Brain microvascular endothelial cell (primary cell): ENCODE results near the gene KRTAP5-9.
"Not testable (repeated sequence)": the region's sequence is repeated elsewhere in the genome, so short reads cannot be mapped to it uniquely, and the experiment has no call there.

Source experiments
- DNase-seq: peaks from one replicate; pipeline ENCODE4 v3.0.0-alpha.2; 2020
- H3K27ac ChIP-seq: fragments of 250-450 bp; sonication (Bioruptor Pico); 2 replicates; pipeline ENCODE4 v1.5.1; 2020; ENCODE audit warnings: mild to moderate bottlenecking, moderate library complexity
- H3K27me3 ChIP-seq: fragments of 250-450 bp; sonication (Bioruptor Pico); replicated peaks from 2 replicates; pipeline ENCODE4 v1.5.1; 2020; ENCODE audit warnings: mild to moderate bottlenecking
- H3K36me3 ChIP-seq: fragments of 250-450 bp; sonication (Bioruptor Pico); replicated peaks from 2 replicates; pipeline ENCODE4 v1.5.1; 2020; ENCODE audit warnings: mild to moderate bottlenecking
- H3K4me3 ChIP-seq: 2 replicates; pipeline ENCODE4 v1.5.1; 2011; ENCODE audit warnings: low read depth, mild to moderate bottlenecking, control low read depth, low read length, moderate library complexity
- in situ Hi-C: cut with HindIII; loops from 2 replicates; pipeline ENCODE4 v1.10.0; 2017; ENCODE audit warnings: low sequenced_read_pairs, low pct_ligation_motif_present
- TF ChIP-seq, protein P1 (sequence below): IDR thresholded peaks from 2 replicates; pipeline ENCODE4 v1.5.1; 2011; ENCODE audit warnings: low read depth, mild to moderate bottlenecking, moderate library complexity, low read length, control low read depth, inconsistent platforms; ENCODE audit errors: missing control alignments

KRTAP5-9 gene

DNA sequence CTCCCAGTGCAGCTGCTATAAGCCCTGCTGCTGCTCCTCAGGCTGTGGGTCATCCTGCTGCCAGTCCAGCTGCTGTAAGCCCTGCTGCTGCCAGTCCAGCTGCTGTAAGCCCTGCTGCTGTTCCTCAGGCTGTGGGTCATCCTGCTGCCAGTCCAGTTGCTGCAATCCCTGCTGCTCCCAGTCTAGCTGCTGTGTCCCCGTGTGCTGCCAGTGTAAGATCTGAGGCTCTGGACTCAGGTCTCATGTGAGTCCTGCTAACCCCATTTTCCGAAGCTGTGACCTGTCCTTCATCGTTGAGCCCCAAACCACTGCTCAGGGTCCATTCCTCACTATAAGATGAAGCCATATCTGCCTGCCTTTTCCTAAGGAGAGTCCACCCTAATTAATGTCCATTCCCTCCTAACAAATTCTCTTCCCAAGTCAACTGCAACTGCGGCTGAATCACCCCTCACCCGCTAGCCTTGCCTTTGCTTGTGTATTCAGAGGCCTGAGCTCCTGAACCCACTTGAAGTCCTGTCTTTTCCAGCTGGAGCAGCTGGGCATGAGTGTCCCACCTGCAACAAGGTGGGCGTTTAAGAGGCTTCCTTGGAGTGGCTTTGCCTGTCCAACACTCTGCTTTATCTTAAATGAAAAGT lies 20.5 kb upstream of the KRTAP5-9 start:
- no peak overlapping the region for H3K4me3 ChIP-seq
- in situ Hi-C loops: no loop called here

DNA sequence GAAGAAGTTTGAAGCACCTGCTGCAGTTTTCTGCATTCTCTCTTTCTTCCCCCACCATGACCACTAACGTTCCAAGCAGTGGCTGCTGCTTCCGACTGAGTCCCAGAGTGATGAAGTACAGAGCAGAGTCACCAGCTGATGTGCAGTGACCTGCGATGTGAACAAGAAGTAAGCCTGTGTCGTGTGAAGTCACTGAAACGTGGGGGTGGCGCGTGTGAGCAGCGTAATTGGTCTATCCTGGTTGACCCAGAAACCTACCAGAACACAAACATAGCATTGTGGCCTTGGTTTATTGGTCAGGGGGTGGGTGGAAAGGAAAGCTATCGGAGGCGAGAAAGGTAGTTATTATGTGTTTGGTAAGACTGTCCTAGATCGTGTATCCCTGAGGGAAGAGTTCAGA lies 17.6 kb upstream of the KRTAP5-9 start:
- TF ChIP-seq, protein P1, sequence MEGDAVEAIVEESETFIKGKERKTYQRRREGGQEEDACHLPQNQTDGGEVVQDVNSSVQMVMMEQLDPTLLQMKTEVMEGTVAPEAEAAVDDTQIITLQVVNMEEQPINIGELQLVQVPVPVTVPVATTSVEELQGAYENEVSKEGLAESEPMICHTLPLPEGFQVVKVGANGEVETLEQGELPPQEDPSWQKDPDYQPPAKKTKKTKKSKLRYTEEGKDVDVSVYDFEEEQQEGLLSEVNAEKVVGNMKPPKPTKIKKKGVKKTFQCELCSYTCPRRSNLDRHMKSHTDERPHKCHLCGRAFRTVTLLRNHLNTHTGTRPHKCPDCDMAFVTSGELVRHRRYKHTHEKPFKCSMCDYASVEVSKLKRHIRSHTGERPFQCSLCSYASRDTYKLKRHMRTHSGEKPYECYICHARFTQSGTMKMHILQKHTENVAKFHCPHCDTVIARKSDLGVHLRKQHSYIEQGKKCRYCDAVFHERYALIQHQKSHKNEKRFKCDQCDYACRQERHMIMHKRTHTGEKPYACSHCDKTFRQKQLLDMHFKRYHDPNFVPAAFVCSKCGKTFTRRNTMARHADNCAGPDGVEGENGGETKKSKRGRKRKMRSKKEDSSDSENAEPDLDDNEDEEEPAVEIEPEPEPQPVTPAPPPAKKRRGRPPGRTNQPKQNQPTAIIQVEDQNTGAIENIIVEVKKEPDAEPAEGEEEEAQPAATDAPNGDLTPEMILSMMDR: no peak
- Histone ChIP-seq H3K27me3 (no peaks in the 10 kb centered on the region), H3K27ac (no peak overlapping the region), H3K36me3 (no peaks in the 10 kb centered on the region), H3K4me3 (no peak overlapping the region)
- in situ Hi-C loops: no loop called here
- DNase-seq: no peak

More for the DNA sequence above, 20.5 kb upstream of the KRTAP5-9 start:
- no peaks in the 10 kb centered on the region for H3K27me3 ChIP-seq
- no peaks in the 10 kb centered on the region for H3K36me3 ChIP-seq
- no peak for DNase-seq
- no peak overlapping the region for H3K27ac ChIP-seq
- TF ChIP-seq, protein P1: no peak

DNA sequence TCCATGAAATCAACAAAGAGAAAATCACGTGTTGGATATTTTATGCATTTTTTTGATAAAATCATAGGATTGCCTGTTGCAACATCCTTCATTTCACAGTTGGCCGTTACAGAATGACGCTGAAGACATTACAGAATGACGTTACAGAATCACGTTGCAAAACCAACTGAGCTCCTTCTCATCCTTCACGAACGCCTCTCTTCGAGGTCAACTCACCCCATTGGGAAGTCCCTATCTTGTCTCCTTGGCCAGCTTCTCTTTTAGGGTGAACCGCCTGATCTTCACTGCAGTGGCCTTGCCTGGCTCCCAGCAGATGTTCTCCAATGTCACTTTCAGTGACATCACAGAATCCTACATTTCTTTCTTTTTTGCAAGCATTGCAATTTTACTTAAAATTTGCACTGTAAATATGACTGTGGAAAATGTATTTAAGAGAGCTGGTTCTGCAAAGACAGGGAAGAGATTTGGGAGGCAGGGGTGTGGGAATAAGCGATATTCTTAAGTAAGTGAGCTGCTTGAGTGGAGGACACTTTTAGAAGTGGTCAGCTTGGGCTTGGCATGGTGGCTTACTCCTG lies 16.1 kb upstream of the KRTAP5-9 start:
- no peak overlapping the region for H3K27ac ChIP-seq
- H3K4me3 ChIP-seq: no peak overlapping the region
- in situ Hi-C loops: no loop called here
- no peak for DNase-seq
- TF ChIP-seq, protein P1: no peak
- H3K27me3 ChIP-seq: no peaks in the 10 kb centered on the region
- no peaks in the 10 kb centered on the region for H3K36me3 ChIP-seq

DNA sequence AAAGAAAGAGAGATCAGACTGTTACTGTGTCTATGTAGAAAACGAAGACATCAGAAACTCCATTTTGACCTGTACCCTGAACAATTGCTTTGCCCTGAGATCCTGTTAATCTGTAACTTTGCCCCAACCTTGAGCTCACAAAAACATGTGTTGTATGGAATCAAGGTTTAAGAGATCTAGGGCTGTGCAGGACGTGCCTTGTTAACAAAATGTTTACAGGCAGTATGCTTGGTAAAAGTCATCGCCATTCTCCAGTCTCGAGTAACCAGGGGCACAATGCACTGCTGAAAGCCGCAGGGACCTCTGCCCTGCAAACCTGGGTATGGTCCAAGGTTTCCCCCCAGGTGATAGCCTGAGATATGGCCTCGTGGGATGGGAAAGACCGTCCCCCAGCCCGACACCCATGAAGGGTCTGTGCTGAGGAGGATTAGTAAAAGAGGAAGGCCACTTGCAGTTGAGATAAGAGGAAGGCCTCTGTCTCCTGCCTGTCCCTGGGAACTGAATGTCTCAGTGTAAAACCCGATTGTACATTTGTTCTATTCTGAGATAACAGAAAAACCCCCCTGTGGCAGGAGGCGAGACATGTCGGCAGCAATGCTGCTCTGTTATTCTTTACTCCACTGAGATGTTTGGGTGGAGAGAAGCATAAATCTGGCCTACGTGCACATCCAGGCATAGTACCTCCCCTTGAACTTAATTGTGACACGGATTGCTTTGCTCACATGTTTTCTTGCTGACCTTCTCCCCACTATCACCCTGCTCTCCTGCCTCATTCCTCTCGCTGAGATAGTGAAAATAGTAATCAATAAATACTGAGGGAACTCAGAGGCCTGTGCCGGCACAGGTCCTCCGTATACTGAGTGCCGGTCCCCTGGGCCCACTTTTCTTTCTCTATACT lies 13.3 kb upstream of the KRTAP5-9 start:
- in situ Hi-C loops, H3K27ac ChIP-seq, H3K27me3 ChIP-seq, DNase-seq, H3K4me3 ChIP-seq, H3K36me3 ChIP-seq: not testable (repeated sequence)

DNA sequence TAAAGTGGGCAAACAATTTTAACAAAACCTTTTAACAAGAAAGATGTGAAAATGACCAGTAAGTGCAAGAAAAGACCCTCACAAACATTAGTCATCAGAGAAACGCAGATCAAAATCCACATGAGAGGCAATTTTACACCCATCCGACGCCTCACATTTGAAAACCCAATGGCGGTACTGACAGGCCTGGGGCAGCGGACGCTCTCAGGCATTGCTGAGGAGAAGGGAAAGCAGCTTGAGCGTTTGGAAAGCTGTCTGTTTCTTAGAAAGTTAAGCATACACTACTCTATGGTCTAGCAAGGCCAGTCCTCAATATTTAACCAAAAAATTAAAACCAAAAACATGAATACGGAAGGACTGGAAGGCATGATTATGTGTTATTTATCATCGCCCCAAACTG lies 12.4 kb upstream of the KRTAP5-9 start:
- TF ChIP-seq, protein P1: no peak
- in situ Hi-C loops: no loop called here
- Histone ChIP-seq H3K36me3 (no peaks in the 10 kb centered on the region), H3K27ac (no peak overlapping the region), H3K4me3 (no peak overlapping the region), H3K27me3 (no peaks in the 10 kb centered on the region)
- DNase-seq: no peak

DNA sequence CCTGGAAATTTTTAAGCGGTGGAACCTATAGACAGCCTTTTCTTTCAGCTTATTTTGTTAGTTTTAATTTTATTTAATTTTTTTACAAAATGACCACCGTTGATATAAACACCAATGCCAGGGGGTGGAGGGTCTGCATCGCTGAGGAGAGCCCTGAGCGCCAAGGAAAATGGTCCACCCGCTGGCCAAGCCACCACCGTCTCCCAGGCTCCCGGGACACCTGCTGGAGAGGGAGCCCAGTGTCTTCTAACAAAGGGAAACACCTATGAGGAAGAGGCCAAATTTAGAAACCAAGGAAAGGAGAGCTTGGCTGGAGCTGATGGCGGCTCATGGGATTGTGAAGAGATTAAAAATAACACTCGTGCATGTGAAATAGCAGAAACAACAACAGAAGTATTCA lies 10.7 kb upstream of the KRTAP5-9 start:
- in situ Hi-C loops: no loop called here
- H3K27me3 ChIP-seq: no peaks in the 10 kb centered on the region
- no peak overlapping the region for H3K27ac ChIP-seq
- H3K4me3 ChIP-seq: no peak overlapping the region
- no peak for DNase-seq
- TF ChIP-seq, protein P1: no peak
- H3K36me3 ChIP-seq: no peaks in the 10 kb centered on the region

DNA sequence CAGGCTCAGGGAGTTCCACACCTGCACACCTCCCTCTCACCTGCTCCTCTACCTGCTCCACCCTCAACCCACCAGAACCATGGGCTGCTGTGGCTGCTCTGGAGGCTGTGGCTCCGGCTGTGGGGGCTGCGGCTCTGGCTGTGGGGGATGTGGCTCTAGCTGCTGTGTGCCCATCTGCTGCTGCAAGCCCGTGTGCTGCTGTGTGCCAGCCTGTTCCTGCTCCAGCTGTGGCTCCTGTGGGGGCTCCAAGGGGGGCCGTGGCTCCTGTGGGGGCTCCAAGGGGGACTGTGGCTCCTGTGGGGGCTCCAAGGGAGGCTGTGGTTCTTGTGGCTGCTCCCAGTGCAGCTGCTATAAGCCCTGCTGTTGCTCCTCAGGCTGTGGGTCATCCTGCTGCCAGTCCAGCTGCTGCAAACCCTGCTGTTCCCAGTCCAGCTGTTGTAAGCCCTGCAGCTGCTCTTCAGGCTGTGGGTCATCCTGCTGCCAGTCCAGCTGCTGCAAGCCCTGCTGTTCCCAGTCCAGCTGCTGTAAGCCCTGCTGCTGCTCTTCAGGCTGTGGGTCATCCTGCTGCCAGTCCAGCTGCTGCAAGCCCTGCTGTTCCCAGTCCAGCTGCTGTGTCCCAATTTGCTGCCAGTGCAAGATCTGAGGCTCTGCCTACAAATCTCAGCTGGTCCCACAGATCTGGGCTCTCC lies 10.1 kb upstream of the KRTAP5-9 start, which contains the start of gene KRTAP5-8:
KRTAP5-8 (plus strand) TSS at position 49 of the 689 bp plus-strand sequence; CDS start at position 80, 31 bp downstream.
- H3K27me3 ChIP-seq, in situ Hi-C loops, H3K36me3 ChIP-seq, DNase-seq, H3K27ac ChIP-seq, H3K4me3 ChIP-seq: not testable (repeated sequence)
